MM.1S (cell line): ENCODE measurements around the gene PRRG2.

Experiments
- DNase-seq: peaks from one replicate; pipeline ENCODE4 v3.0.0-alpha.2; 2015
- H2AFZ ChIP-seq: fragments of 300-600 bp; sonication (generic); 2 replicates; pipeline ENCODE4 v1.6.0; 2016; ENCODE audit warnings: antibody characterized with exemption, low read length
- H3F3A ChIP-seq: fragments of 300-600 bp; sonication (generic); 2 replicates; pipeline ENCODE4 v1.6.1; 2016; ENCODE audit warnings: mild to moderate bottlenecking, antibody characterized with exemption, low read length, moderate library complexity, mixed read lengths; ENCODE audit not compliant: insufficient read depth
- H3K27ac ChIP-seq: fragments of 300-600 bp; sonication (generic); 2 replicates; pipeline ENCODE4 v1.5.1; 2016; ENCODE audit warnings: mild to moderate bottlenecking, low read length
- H3K27me3 ChIP-seq: fragments of 300-600 bp; sonication (generic); replicated peaks from 2 replicates; pipeline ENCODE4 v1.6.0; 2016; ENCODE audit warnings: low read length; ENCODE audit not compliant: insufficient read depth
- H3K36me3 ChIP-seq: fragments of 300-600 bp; sonication (generic); replicated peaks from 2 replicates; pipeline ENCODE4 v1.6.1; 2016; ENCODE audit warnings: mild to moderate bottlenecking, low read length, mixed read lengths; ENCODE audit not compliant: insufficient read depth
- H3K4me1 ChIP-seq: fragments of 300-600 bp; sonication (generic); 2 replicates; pipeline ENCODE4 v1.6.1; 2016; ENCODE audit warnings: low read length, mixed read lengths
- H3K4me2 ChIP-seq: fragments of 300-600 bp; sonication (generic); 2 replicates; pipeline ENCODE4 v1.6.0; 2016; ENCODE audit warnings: low read depth, low read length
- H3K4me3 ChIP-seq: fragments of 300-600 bp; sonication (generic); 2 replicates; pipeline ENCODE4 v1.5.1; 2016; ENCODE audit warnings: low read length, mixed read lengths
- H3K79me2 ChIP-seq: fragments of 300-600 bp; sonication (generic); 2 replicates; pipeline ENCODE4 v1.6.1; 2016; ENCODE audit warnings: mixed run types, low read length, mixed read lengths
- H3K9ac ChIP-seq: fragments of 300-600 bp; sonication (generic); 2 replicates; pipeline ENCODE4 v1.6.1; 2016; ENCODE audit warnings: low read length, mixed read lengths
- H3K9me2 ChIP-seq: fragments of 300-600 bp; sonication (generic); replicated peaks from 2 replicates; pipeline ENCODE4 v1.6.1; 2016; ENCODE audit warnings: mild to moderate bottlenecking, low read length, mixed read lengths; ENCODE audit not compliant: insufficient read depth
- H3K9me3 ChIP-seq: fragments of 300-600 bp; sonication (generic); replicated peaks from 2 replicates; pipeline ENCODE4 v1.6.1; 2016; ENCODE audit warnings: mild to moderate bottlenecking, low read length, mixed read lengths; ENCODE audit not compliant: insufficient read depth
- H4K20me1 ChIP-seq: fragments of 300-600 bp; sonication (generic); 2 replicates; pipeline ENCODE4 v1.6.1; 2016; ENCODE audit warnings: mild to moderate bottlenecking, low read length, moderate library complexity, mixed read lengths; ENCODE audit not compliant: insufficient read depth
- CTCF ChIP-seq: fragments of 300-600 bp; sonication (generic); IDR thresholded peaks from 2 replicates; pipeline ENCODE4 v1.5.1; 2016; ENCODE audit warnings: antibody characterized with exemption, low read length, mixed read lengths
- EZH2 ChIP-seq: fragments of 300-600 bp; sonication (generic); optimal IDR thresholded peaks from 2 replicates; pipeline ENCODE3; 2017; ENCODE audit warnings: low read depth, mild to moderate bottlenecking, antibody characterized with exemption, low read length, mixed read lengths
- EZH2phosphoT487 ChIP-seq: fragments of 300-600 bp; sonication (generic); IDR thresholded peaks from 2 replicates; pipeline ENCODE4 v1.6.1; 2018; ENCODE audit warnings: antibody characterized with exemption, low read length

PRRG2 gene

GRCh38 chr19:49594157-49594992 lies 13.3 kb downstream of the PRRG2 start:
- Histone ChIP-seq H4K20me1 (no peaks in the 10 kb centered on the region), H3K36me3 (no peaks in the 10 kb centered on the region), H3K4me2 (peak overlapping the region; percentile 95; the same call in 1 of the 2 replicates), H3K27me3 (no peaks in the 10 kb centered on the region), H3K9me3 (no peaks in the 10 kb centered on the region), H2AFZ (no peak overlapping the region), H3K9ac (no peak overlapping the region), H3K9me2 (no peaks in the 10 kb centered on the region), H3K27ac (no peak overlapping the region), H3K4me3 (no peak overlapping the region), H3K4me1 (peaks cover 9% of the 10 kb centered on the region), H3F3A (peaks cover 20% of the 10 kb centered on the region), H3K79me2 (peaks cover 57% of the 10 kb centered on the region)
- DNase-seq, result no peak
- TF ChIP-seq EZH2, result no peak
- TF ChIP-seq EZH2phosphoT487, result no peak
- TF ChIP-seq CTCF, result no peak

GRCh38 chr19:49594993-49595818 lies 14.1 kb downstream of the PRRG2 start:
- Histone ChIP-seq H3F3A (peaks cover 15% of the 10 kb centered on the region), H3K9ac (no peak overlapping the region), H3K27me3 (no peaks in the 10 kb centered on the region), H3K9me2 (no peaks in the 10 kb centered on the region), H4K20me1 (no peaks in the 10 kb centered on the region), H3K27ac (no peak overlapping the region), H3K4me3 (no peak overlapping the region), H3K79me2 (peaks cover 57% of the 10 kb centered on the region), H3K4me2 (no peak overlapping the region), H3K4me1 (peaks cover 6% of the 10 kb centered on the region), H3K36me3 (no peaks in the 10 kb centered on the region), H2AFZ (no peak overlapping the region), H3K9me3 (no peaks in the 10 kb centered on the region)
- DNase-seq, result no peak
- TF ChIP-seq EZH2phosphoT487 (no peak), CTCF (no peak), EZH2 (no peak)

- Histone ChIP-seq H3K27ac (no peak overlapping the region), H3K36me3 (no peaks in the 10 kb centered on the region), H3K4me1 (peaks cover 6% of the 10 kb centered on the region), H3F3A (peaks cover 9% of the 10 kb centered on the region), H4K20me1 (no peaks in the 10 kb centered on the region), H3K9me3 (no peaks in the 10 kb centered on the region), H3K9me2 (no peaks in the 10 kb centered on the region), H3K79me2 (peaks cover 57% of the 10 kb centered on the region), H2AFZ (no peak overlapping the region), H3K4me2 (no peak overlapping the region), H3K27me3 (no peaks in the 10 kb centered on the region), H3K9ac (no peak overlapping the region), H3K4me3 (no peak overlapping the region)
- DNase-seq, result no peak
- TF ChIP-seq EZH2 (no peak), CTCF (no peak), EZH2phosphoT487 (no peak)
These were observed 14.8 kb downstream of the PRRG2 start for GRCh38 chr19:49595819-49596404.
